HEK293T (cell line): ENCODE data around the gene C1orf210.

Experiments used
- CTCF ChIA-PET: fragments of 350-600 bp; formaldehyde crosslinking; extraction: SDS; loops from one replicate; lab custom pipeline; 2021; ENCODE audit warnings: antibody characterized with exemption, inconsistent platforms; lab: Yijun Ruan, JAX
- POLR2A ChIA-PET: fragments of 350-600 bp; formaldehyde crosslinking; extraction: SDS; loops from one replicate; lab custom pipeline; 2020; ENCODE audit warnings: antibody characterized with exemption, inconsistent platforms; lab: Yijun Ruan, JAX
- DNase-seq: peaks from one replicate; pipeline ENCODE4 v3.0.0; 2012; ENCODE audit warnings: mixed read lengths; ENCODE audit errors: extremely low spot score
- ARNT ChIP-seq: fragments of 450-650 bp; IDR thresholded peaks from 2 replicates; pipeline ENCODE4 v1.6.1; 2017; ENCODE audit warnings: mild to moderate bottlenecking
- BHLHE40 ChIP-seq: fragments of 450-650 bp; IDR thresholded peaks from 2 replicates; pipeline ENCODE4 v1.6.1; 2016; ENCODE audit warnings: mild to moderate bottlenecking, moderate library complexity, borderline replicate concordance
- CTBP1 ChIP-seq: fragments of 450-650 bp; IDR thresholded peaks from 2 replicates; pipeline ENCODE4 v1.6.1; 2016; ENCODE audit warnings: borderline replicate concordance
- ELF4 ChIP-seq: fragments of 450-650 bp; IDR thresholded peaks from 2 replicates; pipeline ENCODE4 v1.6.1; 2017; ENCODE audit warnings: antibody characterized with exemption
- FOXA1 ChIP-seq: fragments of 450-650 bp; IDR thresholded peaks from 2 replicates; pipeline ENCODE4 v1.6.1; 2016; ENCODE audit warnings: mild to moderate bottlenecking
- FOXK2 ChIP-seq: fragments of 450-650 bp; IDR thresholded peaks from 2 replicates; pipeline ENCODE4 v1.6.1; 2016; ENCODE audit warnings: mild to moderate bottlenecking
- FOXM1 ChIP-seq: fragments of 450-650 bp; IDR thresholded peaks from 2 replicates; pipeline ENCODE4 v1.6.1; 2017; ENCODE audit warnings: mild to moderate bottlenecking, borderline replicate concordance
- HDGF ChIP-seq: fragments of 450-650 bp; IDR thresholded peaks from 2 replicates; pipeline ENCODE4 v1.6.1; 2017; ENCODE audit warnings: antibody characterized with exemption, borderline replicate concordance
- L3MBTL2 ChIP-seq: fragments of 450-650 bp; conservative IDR thresholded peaks from 2 replicates; pipeline ENCODE4 v1.6.1; 2016; ENCODE audit warnings: mild to moderate bottlenecking
- LEF1 ChIP-seq: fragments of 450-650 bp; IDR thresholded peaks from 2 replicates; pipeline ENCODE4 v1.6.1; 2017; ENCODE audit warnings: mild to moderate bottlenecking, borderline replicate concordance
- NFRKB ChIP-seq: fragments of 450-650 bp; IDR thresholded peaks from 2 replicates; pipeline ENCODE4 v1.6.1; 2016; ENCODE audit warnings: mild to moderate bottlenecking, moderate library complexity
- PKNOX1 ChIP-seq: fragments of 450-650 bp; IDR thresholded peaks from 2 replicates; pipeline ENCODE4 v1.6.1; 2016
- SP1 ChIP-seq: fragments of 450-650 bp; IDR thresholded peaks from 2 replicates; pipeline ENCODE4 v1.6.1; 2017
- SUZ12 ChIP-seq: fragments of 450-650 bp; IDR thresholded peaks from 2 replicates; pipeline ENCODE4 v1.6.1; 2016; ENCODE audit warnings: mild to moderate bottlenecking
- TARDBP ChIP-seq: fragments of 450-650 bp; IDR thresholded peaks from 2 replicates; pipeline ENCODE4 v1.6.1; 2016
- ZNF384 ChIP-seq: fragments of 450-650 bp; IDR thresholded peaks from 2 replicates; pipeline ENCODE4 v1.6.1; 2016

The C1orf210 gene

GRCh38 chr1:43269627-43270375 lies 15.6 kb downstream of the C1orf210 start, which contains the start of gene TMEM125:
Gene TMEM125, plus strand, starts transcription at chr1:43269983. Its CDS starts 2,740 bp downstream, at chr1:43272723.
- ChIA-PET CTCF (no interaction called here), POLR2A (no interaction called here)
- no peak for DNase-seq
- TF ChIP-seq LEF1 = no peak

- POLR2A ChIA-PET = no interaction called here
- CTCF ChIA-PET = no interaction called here
- TF ChIP-seq SUZ12 (no peak), SP1 (no peak), TARDBP (no peak), NFRKB (no peak), ARNT (no peak), ELF4 (no peak), PKNOX1 (no peak), BHLHE40 (no peak), L3MBTL2 (no peak), CTBP1 (no peak)
- DNase-seq = no peak
Observed at GRCh38 chr1:43267818-43268425, 17.5 kb downstream of the C1orf210 start.

GRCh38 chr1:43267291-43267805 lies 18.0 kb downstream of the C1orf210 start:
- no peak for TF ChIP-seq FOXK2
- no peak for TF ChIP-seq LEF1
- TF ChIP-seq ZNF384 = no peak
- no peak for TF ChIP-seq TARDBP
- no peak for TF ChIP-seq NFRKB
- no peak for TF ChIP-seq CTBP1
- no peak for TF ChIP-seq FOXM1
- no peak for TF ChIP-seq SP1
- no peak for TF ChIP-seq BHLHE40
- TF ChIP-seq L3MBTL2 = no peak
- no peak for TF ChIP-seq SUZ12
- no peak for TF ChIP-seq ARNT
- TF ChIP-seq PKNOX1 = no peak
- no peak for TF ChIP-seq ELF4
- TF ChIP-seq HDGF = no peak
- no peak for TF ChIP-seq FOXA1
- ChIA-PET CTCF (no interaction called here), POLR2A (no interaction called here)
- no peak for DNase-seq

GRCh38 chr1:43266881-43267280 lies 18.5 kb downstream of the C1orf210 start:
- POLR2A ChIA-PET = no interaction called here
- TF ChIP-seq SP1 (no peak), PKNOX1 (no peak), HDGF (no peak)
- DNase-seq = no peak
- CTCF ChIA-PET = no interaction called here

- DNase-seq = no peak
- ChIA-PET CTCF (no interaction called here), POLR2A (no interaction called here)
- TF ChIP-seq FOXK2 = no peak
- TF ChIP-seq FOXM1 = no peak
- no peak for TF ChIP-seq HDGF
- TF ChIP-seq ARNT = no peak
- TF ChIP-seq CTBP1 = no peak
- TF ChIP-seq TARDBP = no peak
- no peak for TF ChIP-seq SP1
- TF ChIP-seq NFRKB = no peak
- no peak for TF ChIP-seq ZNF384
- TF ChIP-seq LEF1 = no peak
- no peak for TF ChIP-seq L3MBTL2
- TF ChIP-seq PKNOX1 = no peak
- TF ChIP-seq ELF4 = no peak
- no peak for TF ChIP-seq BHLHE40
- TF ChIP-seq FOXA1 = no peak
- no peak for TF ChIP-seq SUZ12
Observed at GRCh38 chr1:43265431-43265830, 19.9 kb downstream of the C1orf210 start.

- TF ChIP-seq SUZ12 (no peak), FOXM1 (no peak), CTBP1 (no peak)
- ChIA-PET CTCF (interaction anchor here (0.7 kb wide), 1 partner anchor 117 kb away, joined by 3 read pairs; no protein-coding TSS in a partner anchor), POLR2A (no interaction called here)
- DNase-seq = no peak
Observed at GRCh38 chr1:43258370-43258769, 27.0 kb downstream of the C1orf210 start.
